ENCODE data around the gene P3H1. TPM values are rescaled to one million over a fixed set of nuclear protein-coding genes. Genes with fewer than 3 reads are reported as not detected.
"Not testable (repeated sequence)": the region's sequence is repeated elsewhere in the genome, so short reads cannot be mapped to it uniquely, and the experiment has no call there.

The P3H1 gene
- total RNA-seq, 1 experiment from 2014 or later, result 32.9 TPM

- no peak overlapping the region for H3K9ac ChIP-seq (ENCODE audit: low read length)
- peaks cover 14 to 42% of the 10 kb centered on the region in 2 experiments; a peak in 3 of 4 replicates for H3K36me3 ChIP-seq (ENCODE audit: control insufficient read depth in 1 of 2, insufficient read depth in 2 of 2, low read length in 2 of 2)
- POLR2A ChIA-PET, result no interaction called here
- H3K27me3 ChIP-seq (ENCODE audit: insufficient read depth, low read length), result no peaks in the 10 kb centered on the region
- RAD21 ChIA-PET (ENCODE audit: low non-redundant PET in 1 of 2, low total read pairs in 2 of 2, uncharacterized antibody in 2 of 2, unreplicated experiment in 2 of 2), result no interaction called here
- no peak overlapping the region for H3K27ac ChIP-seq (ENCODE audit: low read depth, low read length)
- intact Hi-C loops (cut with micrococcal nuclease), result no loop called here
- H3K9me3 ChIP-seq (ENCODE audit: control insufficient read depth in 1 of 2, insufficient read depth in 1 of 2, low read depth in 1 of 2, low read length in 2 of 2), result no peaks in the 10 kb centered on the region
- ATAC-seq, result no peak
- no peak overlapping the region for H2AFZ ChIP-seq (ENCODE audit: low read depth, low read length, poor library complexity, severe bottlenecking)
- H3K4me3 ChIP-seq (replicated peaks in 1 of 2; ENCODE audit: low read depth in 1 of 2, low read length in 2 of 2), result no peak overlapping the region
- TF ChIP-seq SP1 (IDR thresholded peaks at IDR 0.05; ENCODE audit: low read depth) (no peak), ZNF274 (IDR thresholded peaks at IDR 0.05; ENCODE audit: low read depth, low read length) (no peak), ATF3 (IDR thresholded peaks at IDR 0.05) (no peak), POLR2A (IDR thresholded peaks at IDR 0.05; ENCODE audit: borderline replicate concordance, extremely low read depth, insufficient read depth, insufficient read length) (no peak), FOSL1 (IDR thresholded peaks at IDR 0.05; ENCODE audit: low read depth) (no peak), MAX (IDR thresholded peaks at IDR 0.05) (no peak), TCF7L2 (IDR thresholded peaks at IDR 0.05; ENCODE audit: borderline replicate concordance, extremely low read depth, insufficient read depth, insufficient read length) (no peak)
- H4K20me1 ChIP-seq (ENCODE audit: insufficient read depth), result no peaks in the 10 kb centered on the region
- 0 out of 4 replicates have a peak, but pooled peaks cover 0 to 5% of the 10 kb centered on the region in 2 experiments for H3K4me1 ChIP-seq (ENCODE audit: control insufficient read depth in 1 of 2, insufficient read depth in 2 of 2, low read length in 2 of 2)
- no peaks in the 10 kb centered on the region for H3K79me2 ChIP-seq (ENCODE audit: insufficient read depth, low read length)
- no peak for DNase-seq (ENCODE audit: low read depth, low spot score)
- CTCF ChIA-PET, result interaction anchor here (1.0 kb wide), 1 partner anchor 15 kb away, joined by 3 read pairs; the partner anchor contains the start of genes C1orf50 and P3H1
- no peak overlapping the region for H3K4me2 ChIP-seq (ENCODE audit: low read length)
- BruUV-seq (replicated peaks), result no TSS peak
- no peaks in the 10 kb centered on the region for H3K9me2 ChIP-seq (ENCODE audit: insufficient read depth)
Observed at GRCh38 chr1:42752284-42752683, 14.5 kb downstream of the P3H1 start.

- H3K27ac ChIP-seq (ENCODE audit: low read depth, low read length); H3K79me2 ChIP-seq (ENCODE audit: insufficient read depth, low read length); BruUV-seq (replicated peaks); CTCF ChIA-PET; DNase-seq (ENCODE audit: low read depth, low spot score); H3K9ac ChIP-seq (ENCODE audit: low read length); H3K9me2 ChIP-seq (ENCODE audit: insufficient read depth); H3K4me1 ChIP-seq (ENCODE audit: control insufficient read depth in 1 of 2, insufficient read depth in 2 of 2, low read length in 2 of 2); H2AFZ ChIP-seq (ENCODE audit: low read depth, low read length, poor library complexity, severe bottlenecking); H4K20me1 ChIP-seq (ENCODE audit: insufficient read depth); H3K4me2 ChIP-seq (ENCODE audit: low read length); H3K9me3 ChIP-seq (ENCODE audit: control insufficient read depth in 1 of 2, insufficient read depth in 1 of 2, low read depth in 1 of 2, low read length in 2 of 2); ATAC-seq; intact Hi-C loops (cut with micrococcal nuclease); POLR2A ChIA-PET; H3K4me3 ChIP-seq (replicated peaks in 1 of 2; ENCODE audit: low read depth in 1 of 2, low read length in 2 of 2); RAD21 ChIA-PET (ENCODE audit: low non-redundant PET in 1 of 2, low total read pairs in 2 of 2, uncharacterized antibody in 2 of 2, unreplicated experiment in 2 of 2); H3K27me3 ChIP-seq (ENCODE audit: insufficient read depth, low read length): not testable (repeated sequence)
- H3K36me3 ChIP-seq (ENCODE audit: control insufficient read depth in 1 of 2, insufficient read depth in 2 of 2, low read length in 2 of 2), result peaks cover 14 to 42% of the 10 kb centered on the region in 2 experiments; a peak in 3 of 4 replicates
Observed at GRCh38 chr1:42751511-42752070, 15.2 kb downstream of the P3H1 start.

Measured in HCT116 (cell line).